GM23338 (cell line): ENCODE measurements around the gene MCU.

Source experiments
- CTCF ChIP-seq, 2 experiments: fragments of 200-600 bp in 1 of 2; sonication (generic) in 1 of 2; conservative IDR thresholded peaks; 2 replicates each; pipeline versions ENCODE4 v1.5.1 to v1.6.1; 2016 to 2017; ENCODE audit warnings: antibody characterized with exemption in 2 of 2, low read depth in 2 of 2, mild to moderate bottlenecking in 2 of 2, moderate library complexity in 1 of 2
- EZH2 ChIP-seq: fragments of 200-600 bp; sonication (generic); IDR thresholded peaks from one replicate; pipeline ENCODE4 v1.8.0; 2017; ENCODE audit warnings: antibody characterized with exemption, mild to moderate bottlenecking, low read depth; ENCODE audit not compliant: unreplicated experiment
- POLR2AphosphoS5 ChIP-seq: IDR thresholded peaks from 2 replicates; pipeline ENCODE4 v1.6.1; 2016; ENCODE audit warnings: antibody characterized with exemption, low read depth

GRCh38 chr10:72667207-72667864, 24.6 kb upstream of the MCU start:
- TF ChIP-seq POLR2AphosphoS5 (no peak), EZH2 (no peak), CTCF (conservative IDR thresholded peaks at IDR 0.05; ENCODE audit: low read depth in 2 of 2) (no peak)
